EL (cell line): ENCODE results near the gene SLC12A7.
"Not testable (repeated sequence)": the region's sequence is repeated elsewhere in the genome, so short reads cannot be mapped to it uniquely, and the experiment has no call there.

Experiments
- DNase-seq: peaks from one replicate; pipeline ENCODE4 v3.0.0-alpha.2; 2016

SLC12A7 gene

DNA sequence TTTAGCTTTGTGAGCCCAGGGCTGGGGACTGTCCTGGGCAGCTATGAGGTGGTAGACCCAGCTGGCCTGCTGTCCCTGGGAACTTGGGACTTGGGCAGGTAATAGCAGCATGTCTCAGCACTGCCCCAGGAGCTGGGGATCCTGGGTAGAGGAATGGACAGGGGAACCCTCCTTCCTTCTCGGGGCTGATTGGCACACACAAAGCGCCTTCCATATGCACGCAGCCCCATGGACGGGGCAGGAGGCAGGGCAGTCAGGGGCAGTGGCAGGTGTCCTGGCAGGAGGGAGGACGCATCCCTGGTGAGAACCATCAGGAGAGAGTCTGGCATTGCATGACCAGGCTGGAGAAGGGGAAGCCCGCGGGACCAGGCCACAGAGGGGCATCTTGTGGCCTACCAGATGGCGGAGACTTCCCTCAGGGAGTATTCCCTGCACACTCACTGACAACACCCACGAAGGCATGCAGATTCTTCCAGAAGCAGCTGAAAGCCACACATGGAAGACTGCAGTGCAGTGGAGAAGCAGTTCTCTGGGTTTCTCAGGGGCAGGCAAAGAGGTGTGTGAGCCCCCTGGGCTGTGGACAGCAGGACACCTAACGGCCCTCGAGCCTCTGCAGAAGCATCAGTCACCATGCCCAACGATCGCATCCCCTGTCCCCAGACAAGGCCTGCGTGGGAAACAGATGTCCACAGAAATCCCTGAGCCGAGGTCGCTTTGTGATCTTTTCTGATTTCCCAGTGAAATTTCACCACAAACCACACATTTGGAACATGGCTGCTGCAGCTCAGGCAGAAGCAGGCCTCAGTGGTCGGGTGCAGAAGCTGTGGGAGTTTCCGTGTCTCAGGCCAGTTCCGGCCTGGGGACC, 110.2 kb downstream of the SLC12A7 start:
- no peak for DNase-seq

DNA sequence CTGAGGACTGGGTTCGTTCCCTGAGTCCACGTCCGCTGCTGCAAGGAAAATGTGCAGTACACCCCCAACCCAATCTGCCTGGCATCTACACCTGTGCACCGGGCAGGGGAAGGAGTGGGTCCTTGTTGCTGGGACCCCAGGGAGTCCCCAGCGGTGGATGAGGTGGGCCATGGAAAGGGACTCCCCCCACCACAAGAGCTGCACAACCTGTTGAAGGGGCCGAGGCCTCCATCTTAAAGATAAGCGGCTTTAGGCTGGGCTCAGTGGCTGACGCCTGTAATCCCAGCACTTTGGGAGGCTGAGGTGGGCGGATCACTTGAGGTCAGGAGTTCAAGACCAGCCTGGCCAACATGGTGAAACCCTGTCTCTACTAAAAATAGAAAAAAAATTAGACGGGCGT, 111.0 kb downstream of the SLC12A7 start:
- DNase-seq: not testable (repeated sequence)
